Measurements from ENCODE around the gene TTC27.
"Not testable (repeated sequence)": the region's sequence is repeated elsewhere in the genome, so short reads cannot be mapped to it uniquely, and the experiment has no call there.

The TTC27 gene

GRCh38 chr2:32746669-32747068 is 118.8 kb downstream of the TTC27 start:
- H3K4me1 ChIP-seq, result peaks cover 7% of the 10 kb centered on the region
- no peak overlapping the region for H3K4me3 ChIP-seq (ENCODE audit: low read depth, low read length)
- H3K36me3 ChIP-seq, result no peaks in the 10 kb centered on the region
- no peaks in the 10 kb centered on the region for H3K27me3 ChIP-seq
- no peaks in the 10 kb centered on the region for H3K9me3 ChIP-seq
- DNase-seq, result no peak
- no peak for TF ChIP-seq CTCF (IDR thresholded peaks at IDR 0.05; ENCODE audit: low read depth, low read length)

GRCh38 chr2:32748158-32748557 is 120.3 kb downstream of the TTC27 start:
- H3K36me3 ChIP-seq, result no peaks in the 10 kb centered on the region
- H3K27me3 ChIP-seq, result no peaks in the 10 kb centered on the region
- TF ChIP-seq CTCF (IDR thresholded peaks at IDR 0.05; ENCODE audit: low read depth, low read length), result no peak
- H3K4me3 ChIP-seq (ENCODE audit: low read depth, low read length), result no peak overlapping the region
- DNase-seq, result no peak
- H3K9me3 ChIP-seq, result no peaks in the 10 kb centered on the region
- H3K4me1 ChIP-seq, result peaks cover 17% of the 10 kb centered on the region

GRCh38 chr2:32750880-32751279 is 123.0 kb downstream of the TTC27 start:
- H3K4me3 ChIP-seq (ENCODE audit: low read depth, low read length), result no peak overlapping the region
- peaks cover 17% of the 10 kb centered on the region for H3K4me1 ChIP-seq
- no peaks in the 10 kb centered on the region for H3K9me3 ChIP-seq
- no peak for DNase-seq
- no peak for TF ChIP-seq CTCF (IDR thresholded peaks at IDR 0.05; ENCODE audit: low read depth, low read length)
- no peaks in the 10 kb centered on the region for H3K36me3 ChIP-seq
- no peaks in the 10 kb centered on the region for H3K27me3 ChIP-seq

- Histone ChIP-seq H3K9me3 (no peaks in the 10 kb centered on the region), H3K27me3 (no peaks in the 10 kb centered on the region), H3K4me1 (peaks cover 17% of the 10 kb centered on the region), H3K36me3 (no peaks in the 10 kb centered on the region), H3K4me3 (ENCODE audit: low read depth, low read length) (no peak overlapping the region)
- TF ChIP-seq CTCF (IDR thresholded peaks at IDR 0.05; ENCODE audit: low read depth, low read length), result no peak
- DNase-seq, result no peak
Observed at GRCh38 chr2:32752205-32752604, 124.4 kb downstream of the TTC27 start.

- Histone ChIP-seq H3K27me3 (no peaks in the 10 kb centered on the region), H3K9me3 (no peaks in the 10 kb centered on the region), H3K4me3 (ENCODE audit: low read depth, low read length) (no peak overlapping the region), H3K36me3 (no peaks in the 10 kb centered on the region), H3K4me1 (peaks cover 17% of the 10 kb centered on the region)
- no peak for TF ChIP-seq CTCF (IDR thresholded peaks at IDR 0.05; ENCODE audit: low read depth, low read length)
- no peak for DNase-seq
Observed at GRCh38 chr2:32752952-32753351, 125.1 kb downstream of the TTC27 start.

GRCh38 chr2:32754676-32755075 is 126.8 kb downstream of the TTC27 start:
- not testable (repeated sequence) for H3K9me3 ChIP-seq; H3K27me3 ChIP-seq; H3K36me3 ChIP-seq; DNase-seq; H3K4me3 ChIP-seq (ENCODE audit: low read depth, low read length)
- peaks cover 17% of the 10 kb centered on the region for H3K4me1 ChIP-seq

- DNase-seq, result no peak
- no peak overlapping the region for H3K4me3 ChIP-seq (ENCODE audit: low read depth, low read length)
- no peak for TF ChIP-seq CTCF (IDR thresholded peaks at IDR 0.05; ENCODE audit: low read depth, low read length)
- H3K27me3 ChIP-seq, result no peaks in the 10 kb centered on the region
- H3K36me3 ChIP-seq, result no peaks in the 10 kb centered on the region; the same call in 1 of the 2 replicates
- H3K4me1 ChIP-seq, result peaks cover 17% of the 10 kb centered on the region
- H3K9me3 ChIP-seq, result no peaks in the 10 kb centered on the region
Observed at GRCh38 chr2:32755666-32756065, 127.8 kb downstream of the TTC27 start.

Data from BE2C (cell line).